Brain microvascular endothelial cell (primary cell): ENCODE measurements around the gene GALNT10.

Source experiments
- DNase-seq: peaks from one replicate; pipeline ENCODE4 v3.0.0-alpha.2; 2020
- H3K27ac ChIP-seq: fragments of 250-450 bp; sonication (Bioruptor Pico); 2 replicates; pipeline ENCODE4 v1.5.1; 2020; ENCODE audit warnings: mild to moderate bottlenecking, moderate library complexity
- H3K27me3 ChIP-seq: fragments of 250-450 bp; sonication (Bioruptor Pico); replicated peaks from 2 replicates; pipeline ENCODE4 v1.5.1; 2020; ENCODE audit warnings: mild to moderate bottlenecking
- H3K36me3 ChIP-seq: fragments of 250-450 bp; sonication (Bioruptor Pico); replicated peaks from 2 replicates; pipeline ENCODE4 v1.5.1; 2020; ENCODE audit warnings: mild to moderate bottlenecking
- H3K4me3 ChIP-seq: 2 replicates; pipeline ENCODE4 v1.5.1; 2011; ENCODE audit warnings: low read depth, mild to moderate bottlenecking, control low read depth, low read length, moderate library complexity
- CTCF ChIP-seq: IDR thresholded peaks from 2 replicates; pipeline ENCODE4 v1.5.1; 2011; ENCODE audit warnings: low read depth, mild to moderate bottlenecking, moderate library complexity, low read length, control low read depth, inconsistent platforms; ENCODE audit errors: missing control alignments
- in situ Hi-C: cut with HindIII; loops from 2 replicates; pipeline ENCODE4 v1.10.0; 2017; ENCODE audit warnings: low sequenced_read_pairs, low pct_ligation_motif_present

The GALNT10 gene

GRCh38 chr5:154308443-154309370 lies 118.2 kb downstream of the GALNT10 start:
- Histone ChIP-seq H3K27ac (peak overlapping the region; percentile 78), H3K4me3 (no peak overlapping the region), H3K27me3 (no peaks in the 10 kb centered on the region), H3K36me3 (peaks cover 2% of the 10 kb centered on the region)
- peak; percentile 82 for DNase-seq
- in situ Hi-C loops, result no loop called here
- no peak for TF ChIP-seq CTCF

GRCh38 chr5:154309371-154309745 lies 118.8 kb downstream of the GALNT10 start:
- peak overlapping the region; percentile 78 for H3K27ac ChIP-seq
- no peak for TF ChIP-seq CTCF
- no peak overlapping the region for H3K4me3 ChIP-seq
- DNase-seq, result peak; percentile 74
- H3K27me3 ChIP-seq, result no peaks in the 10 kb centered on the region
- in situ Hi-C loops, result no loop called here
- H3K36me3 ChIP-seq, result peaks cover 2% of the 10 kb centered on the region

- no peak overlapping the region for H3K4me3 ChIP-seq
- H3K27ac ChIP-seq, result peak overlapping the region; percentile 78
- in situ Hi-C loops, result no loop called here
- H3K27me3 ChIP-seq, result no peaks in the 10 kb centered on the region
- H3K36me3 ChIP-seq, result peaks cover 2% of the 10 kb centered on the region
- no peak for TF ChIP-seq CTCF
- DNase-seq, result peak; percentile 55
Observed at GRCh38 chr5:154309805-154310204, 119.3 kb downstream of the GALNT10 start.

- H3K36me3 ChIP-seq, result peaks cover 5% of the 10 kb centered on the region
- TF ChIP-seq CTCF, result no peak
- no peak for DNase-seq
- in situ Hi-C loops, result no loop called here
- no peaks in the 10 kb centered on the region for H3K27me3 ChIP-seq
- H3K4me3 ChIP-seq, result no peak overlapping the region
- no peak overlapping the region for H3K27ac ChIP-seq
Observed at GRCh38 chr5:154311362-154311761, 120.8 kb downstream of the GALNT10 start.

GRCh38 chr5:154312000-154312399 lies 121.5 kb downstream of the GALNT10 start:
- H3K27me3 ChIP-seq, result no peaks in the 10 kb centered on the region
- no peak overlapping the region for H3K4me3 ChIP-seq
- peaks cover 5% of the 10 kb centered on the region for H3K36me3 ChIP-seq
- no peak for TF ChIP-seq CTCF
- in situ Hi-C loops, result no loop called here
- no peak for DNase-seq
- H3K27ac ChIP-seq, result no peak overlapping the region

- DNase-seq, result peak; percentile 15
- TF ChIP-seq CTCF, result no peak
- H3K4me3 ChIP-seq, result no peak overlapping the region
- in situ Hi-C loops, result no loop called here
- H3K27ac ChIP-seq, result no peak overlapping the region
- no peaks in the 10 kb centered on the region for H3K27me3 ChIP-seq
- H3K36me3 ChIP-seq, result peaks cover 5% of the 10 kb centered on the region
Observed at GRCh38 chr5:154312576-154312975, 122.0 kb downstream of the GALNT10 start.
